Activated T-cell treated with anti-CD3 and anti-CD28 coated beads, Interleukin-2, amount 50 U/mL, for 24 hours (primary cell): ENCODE results near the gene PDE2A.

ENCODE experiments used
- DNase-seq: peaks from one replicate; pipeline ENCODE4 v3.0.0-alpha.2; 2020
- H3K27ac Mint-ChIP-seq: 2 replicates; pipeline ENCODE4 v1.8.0; 2020; ENCODE audit warnings: mild to moderate bottlenecking, mixed read lengths
- H3K27me3 Mint-ChIP-seq: 2 replicates; pipeline ENCODE4 v1.8.0; 2020; ENCODE audit warnings: mixed read lengths
- H3K36me3 Mint-ChIP-seq: 2 replicates; pipeline ENCODE4 v1.8.0; 2020; ENCODE audit warnings: low read depth, mixed read lengths
- H3K4me1 Mint-ChIP-seq: 2 replicates; pipeline ENCODE4 v1.8.0; 2020; ENCODE audit warnings: low read depth, mixed read lengths
- H3K4me3 Mint-ChIP-seq: 2 replicates; pipeline ENCODE4 v1.8.0; 2020; ENCODE audit warnings: mild to moderate bottlenecking, moderate library complexity, mixed read lengths
- H3K9me3 Mint-ChIP-seq: 2 replicates; pipeline ENCODE4 v1.8.0; 2020; ENCODE audit warnings: mixed read lengths

The PDE2A gene

GRCh38 chr11:72647882-72648281, 26.3 kb downstream of the PDE2A start:
- Mint-ChIP-seq H3K27ac (no peak overlapping the region), H3K36me3 (no peaks in the 10 kb centered on the region), H3K27me3 (no peaks in the 10 kb centered on the region), H3K9me3 (no peaks in the 10 kb centered on the region), H3K4me1 (no peaks in the 10 kb centered on the region), H3K4me3 (no peak overlapping the region)
- no peak for DNase-seq

GRCh38 chr11:72646472-72646871, 27.8 kb downstream of the PDE2A start:
- Mint-ChIP-seq H3K27ac (no peak overlapping the region), H3K4me3 (no peak overlapping the region), H3K36me3 (no peaks in the 10 kb centered on the region), H3K4me1 (no peaks in the 10 kb centered on the region), H3K27me3 (no peaks in the 10 kb centered on the region), H3K9me3 (no peaks in the 10 kb centered on the region)
- DNase-seq: no peak

- DNase-seq: no peak
- H3K9me3 Mint-ChIP-seq: no peaks in the 10 kb centered on the region
- H3K27me3 Mint-ChIP-seq: no peaks in the 10 kb centered on the region
- no peak overlapping the region for H3K27ac Mint-ChIP-seq
- no peaks in the 10 kb centered on the region for H3K36me3 Mint-ChIP-seq
- H3K4me1 Mint-ChIP-seq: no peaks in the 10 kb centered on the region
- no peak overlapping the region for H3K4me3 Mint-ChIP-seq
These were observed 28.2 kb downstream of the PDE2A start for GRCh38 chr11:72646024-72646423.

- DNase-seq: no peak
- H3K4me3 Mint-ChIP-seq: peak overlapping the region; percentile 21
- H3K27ac Mint-ChIP-seq: no peak overlapping the region
- no peaks in the 10 kb centered on the region for H3K4me1 Mint-ChIP-seq
- H3K9me3 Mint-ChIP-seq: no peaks in the 10 kb centered on the region
- H3K36me3 Mint-ChIP-seq: no peaks in the 10 kb centered on the region
- H3K27me3 Mint-ChIP-seq: no peaks in the 10 kb centered on the region
These were observed 30.7 kb downstream of the PDE2A start for GRCh38 chr11:72643547-72643946.

DNA sequence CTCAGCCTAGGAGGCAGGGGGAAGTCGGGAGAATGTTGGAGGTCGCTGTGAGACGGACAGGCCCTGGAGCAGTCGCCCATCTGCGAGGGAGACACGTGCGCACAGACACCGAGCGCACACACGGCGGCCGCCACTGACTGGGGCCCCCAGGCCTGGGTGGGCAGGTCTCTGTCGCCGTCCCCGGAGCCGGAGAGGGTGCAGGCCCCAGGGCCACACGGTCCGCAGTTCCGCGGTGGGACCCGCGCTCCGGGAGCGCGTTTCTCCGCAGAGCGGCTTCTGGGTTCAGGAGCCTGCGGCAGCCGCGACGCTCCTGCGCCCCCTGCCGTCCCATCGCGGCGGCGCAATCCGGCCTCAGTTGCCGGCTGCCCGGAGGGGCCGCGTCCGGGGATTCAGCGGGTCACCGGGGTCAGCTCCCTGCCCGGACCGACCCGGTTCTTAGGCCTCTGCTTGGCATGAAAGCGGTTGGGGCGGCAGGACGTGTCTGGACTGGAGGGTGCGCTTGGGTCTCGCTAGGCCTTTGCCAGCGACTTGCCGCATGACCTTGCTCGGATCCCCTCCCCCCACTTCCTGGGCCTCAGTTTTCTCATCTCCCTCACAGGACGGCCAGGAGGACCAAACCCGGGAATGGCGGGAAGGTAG, 31.2 kb downstream of the PDE2A start:
- Mint-ChIP-seq H3K27ac (no peak overlapping the region), H3K9me3 (no peaks in the 10 kb centered on the region), H3K27me3 (no peaks in the 10 kb centered on the region), H3K4me1 (no peaks in the 10 kb centered on the region), H3K4me3 (peak overlapping the region; percentile 21), H3K36me3 (no peaks in the 10 kb centered on the region)
- peak; percentile 86 for DNase-seq

DNA sequence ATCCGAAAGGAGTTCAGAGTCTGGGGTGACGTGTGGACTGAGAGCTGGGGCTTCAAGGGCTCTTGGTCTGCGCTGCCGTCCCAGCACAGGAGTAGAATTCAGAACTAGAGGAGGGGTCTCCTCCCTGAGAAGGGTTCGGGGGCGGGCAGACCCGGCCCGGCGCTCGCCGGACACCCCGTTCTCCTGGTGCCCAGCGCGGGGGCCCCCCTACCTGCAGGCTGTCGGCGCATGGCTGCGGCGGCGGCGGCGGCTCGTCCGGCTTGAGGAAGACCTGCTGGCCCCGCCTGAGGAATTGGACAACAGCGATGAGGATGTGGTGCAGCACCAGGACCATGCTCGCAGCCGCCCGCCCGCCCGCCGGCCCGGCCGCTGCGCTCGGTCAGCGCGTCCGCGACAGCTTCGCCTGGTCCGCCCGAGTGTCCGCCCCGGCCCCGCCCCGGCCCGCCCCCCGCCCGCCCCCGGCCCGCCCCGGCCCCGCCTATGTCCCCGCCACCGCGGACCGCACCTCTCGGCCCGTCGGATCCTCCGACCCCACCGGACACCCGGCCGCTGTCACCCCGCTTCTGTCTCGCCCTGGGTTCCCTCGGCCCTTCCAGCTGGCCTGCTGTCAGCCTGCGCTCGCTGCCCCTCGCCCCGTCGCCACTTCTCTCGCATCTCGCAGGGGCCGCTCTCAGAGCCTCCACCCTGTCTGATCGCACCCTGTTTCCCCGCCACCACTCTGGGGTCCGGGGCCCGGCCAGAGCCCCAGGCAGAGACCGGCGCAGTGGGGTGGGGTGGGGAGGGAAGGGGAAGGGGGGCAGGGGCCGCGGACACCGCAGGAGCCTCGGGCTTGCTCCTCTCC, 32.0 kb downstream of the PDE2A start:
- Mint-ChIP-seq H3K9me3 (no peaks in the 10 kb centered on the region), H3K4me3 (peak overlapping the region; percentile 62)
- DNase-seq: peak; percentile 55

DNA sequence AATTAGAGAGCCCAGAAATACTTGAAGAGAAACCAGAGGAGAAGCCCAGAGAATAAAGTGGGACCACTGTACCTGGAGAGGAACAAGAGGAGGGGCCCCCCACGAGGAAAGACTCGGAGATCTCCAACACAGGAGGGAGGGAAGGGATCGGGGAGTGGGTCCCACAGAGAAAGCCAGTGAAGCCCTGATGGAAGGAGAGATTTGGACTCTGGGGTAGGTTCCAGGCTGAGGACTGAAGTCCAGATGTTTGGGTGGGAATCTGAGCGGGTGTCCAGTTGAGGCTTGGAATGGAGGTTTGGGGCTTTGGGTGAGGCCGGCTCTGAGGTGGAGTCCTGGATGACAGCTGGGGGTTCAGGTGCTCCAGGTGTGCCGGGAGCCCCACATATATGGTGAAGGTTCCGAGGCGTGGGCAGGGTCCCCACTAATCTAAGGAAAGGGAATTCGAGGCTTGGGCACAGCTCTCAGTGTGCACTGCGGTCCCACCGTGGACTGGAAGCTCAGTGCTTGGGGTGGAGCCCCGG, 32.6 kb downstream of the PDE2A start:
- no peaks in the 10 kb centered on the region for H3K4me1 Mint-ChIP-seq
- H3K27ac Mint-ChIP-seq: no peak overlapping the region
- H3K36me3 Mint-ChIP-seq: no peaks in the 10 kb centered on the region
- H3K27me3 Mint-ChIP-seq: peaks cover 5% of the 10 kb centered on the region
- no peak overlapping the region for H3K4me3 Mint-ChIP-seq
- no peak for DNase-seq
- H3K9me3 Mint-ChIP-seq: no peaks in the 10 kb centered on the region

More for the DNA sequence above, 32.0 kb downstream of the PDE2A start:
- H3K27me3 Mint-ChIP-seq: peaks cover 5% of the 10 kb centered on the region
- H3K36me3 Mint-ChIP-seq: no peaks in the 10 kb centered on the region
- H3K27ac Mint-ChIP-seq: no peak overlapping the region
- H3K4me1 Mint-ChIP-seq: no peaks in the 10 kb centered on the region

GRCh38 chr11:72639502-72640375, 34.5 kb downstream of the PDE2A start:
- Mint-ChIP-seq H3K27me3 (peaks cover 5% of the 10 kb centered on the region), H3K9me3 (no peaks in the 10 kb centered on the region), H3K4me3 (no peak overlapping the region), H3K4me1 (no peaks in the 10 kb centered on the region), H3K36me3 (no peaks in the 10 kb centered on the region), H3K27ac (no peak overlapping the region)
- no peak for DNase-seq

GRCh38 chr11:72637926-72638325, 36.3 kb downstream of the PDE2A start:
- no peak overlapping the region for H3K4me3 Mint-ChIP-seq

GRCh38 chr11:72637198-72637597, 37.0 kb downstream of the PDE2A start:
- Mint-ChIP-seq H3K27ac (no peak overlapping the region), H3K4me3 (no peak overlapping the region), H3K27me3 (peaks cover 5% of the 10 kb centered on the region), H3K9me3 (no peaks in the 10 kb centered on the region), H3K36me3 (no peaks in the 10 kb centered on the region), H3K4me1 (no peaks in the 10 kb centered on the region)
- no peak for DNase-seq

More at GRCh38 chr11:72637926-72638325, 36.3 kb downstream of the PDE2A start:
- peaks cover 5% of the 10 kb centered on the region for H3K27me3 Mint-ChIP-seq
- H3K9me3 Mint-ChIP-seq: no peaks in the 10 kb centered on the region
- no peaks in the 10 kb centered on the region for H3K36me3 Mint-ChIP-seq
- H3K27ac Mint-ChIP-seq: no peak overlapping the region
- no peaks in the 10 kb centered on the region for H3K4me1 Mint-ChIP-seq
- no peak for DNase-seq

- H3K36me3 Mint-ChIP-seq: no peaks in the 10 kb centered on the region
- no peak overlapping the region for H3K4me3 Mint-ChIP-seq
- no peaks in the 10 kb centered on the region for H3K9me3 Mint-ChIP-seq
- DNase-seq: no peak
- peaks cover 5% of the 10 kb centered on the region for H3K27me3 Mint-ChIP-seq
- H3K4me1 Mint-ChIP-seq: no peaks in the 10 kb centered on the region
- no peak overlapping the region for H3K27ac Mint-ChIP-seq
These were observed 37.8 kb downstream of the PDE2A start for GRCh38 chr11:72636376-72636775.

- H3K4me1 Mint-ChIP-seq: no peaks in the 10 kb centered on the region
- no peaks in the 10 kb centered on the region for H3K9me3 Mint-ChIP-seq
- H3K27ac Mint-ChIP-seq: no peak overlapping the region
- H3K4me3 Mint-ChIP-seq: no peak overlapping the region
- no peak for DNase-seq
- H3K36me3 Mint-ChIP-seq: no peaks in the 10 kb centered on the region
- peaks cover 5% of the 10 kb centered on the region for H3K27me3 Mint-ChIP-seq
These were observed 38.3 kb downstream of the PDE2A start for GRCh38 chr11:72635933-72636332.

GRCh38 chr11:72635309-72635915, 38.8 kb downstream of the PDE2A start:
- Mint-ChIP-seq H3K27ac (no peak overlapping the region), H3K4me3 (no peak overlapping the region)
- DNase-seq: no peak

DNA sequence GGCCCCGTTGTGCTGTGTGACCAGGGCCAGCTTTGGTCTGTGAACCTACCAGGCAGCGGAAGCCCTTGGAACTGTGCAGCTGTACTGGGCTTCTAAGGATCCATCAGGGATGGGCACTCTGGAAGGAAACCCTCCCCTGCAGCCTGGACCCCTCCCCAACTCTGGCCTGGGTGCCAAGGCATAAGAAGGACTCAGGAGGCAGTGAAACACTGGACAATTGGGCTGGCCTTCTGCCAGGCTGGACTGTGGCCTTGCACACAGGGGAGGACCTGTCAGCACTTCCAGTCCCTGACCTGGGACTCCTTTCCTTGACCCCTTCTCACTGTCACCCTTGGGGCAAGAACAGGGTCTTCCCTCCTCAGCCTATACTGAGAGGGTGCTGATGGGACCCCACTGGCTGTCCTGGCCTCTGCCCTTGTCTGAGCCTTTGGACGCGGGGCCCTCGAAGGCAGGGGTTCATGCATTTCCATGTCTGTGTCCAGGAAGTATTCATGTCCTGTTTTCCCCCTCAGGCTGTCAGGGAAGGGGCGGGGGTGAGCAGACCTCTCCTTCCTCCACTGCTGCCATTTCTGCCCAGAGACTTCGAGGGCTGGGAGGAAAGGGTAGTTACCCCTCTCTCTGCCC, 39.6 kb downstream of the PDE2A start:
- peaks cover 5% of the 10 kb centered on the region for H3K27me3 Mint-ChIP-seq

More at GRCh38 chr11:72635309-72635915, 38.8 kb downstream of the PDE2A start:
- Mint-ChIP-seq H3K9me3 (no peaks in the 10 kb centered on the region), H3K36me3 (no peaks in the 10 kb centered on the region), H3K27me3 (peaks cover 5% of the 10 kb centered on the region), H3K4me1 (no peaks in the 10 kb centered on the region)

More for the DNA sequence above, 39.6 kb downstream of the PDE2A start:
- H3K4me3 Mint-ChIP-seq: no peak overlapping the region
- no peaks in the 10 kb centered on the region for H3K9me3 Mint-ChIP-seq
- no peaks in the 10 kb centered on the region for H3K36me3 Mint-ChIP-seq
- no peaks in the 10 kb centered on the region for H3K4me1 Mint-ChIP-seq
- H3K27ac Mint-ChIP-seq: no peak overlapping the region
- DNase-seq: no peak
